Measurements from ENCODE around the gene RPS21.

Gene RPS21

DNA sequence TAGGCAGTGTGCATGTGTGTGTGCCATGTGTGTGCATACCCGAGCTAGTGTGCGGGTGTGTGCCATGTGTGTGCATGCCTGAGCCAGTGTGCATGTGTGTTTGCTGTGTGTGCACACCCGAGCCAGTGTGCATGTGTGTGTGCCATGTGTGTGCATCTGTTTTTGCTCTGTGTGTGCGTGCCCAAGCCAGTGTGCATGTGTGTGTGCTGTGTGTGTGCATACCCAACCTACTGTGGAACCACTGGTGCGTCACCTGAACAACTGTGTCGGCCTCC, 34.8 kb downstream of the RPS21 start:
- Histone ChIP-seq H3K36me3 (ENCODE audit: control insufficient read depth, low read length) (no peaks in the 10 kb centered on the region), H3K4me3 (ENCODE audit: low read length) (no peak overlapping the region), H3K4me2 (ENCODE audit: low read length) (no peak overlapping the region), H3K27ac (ENCODE audit: low read depth, low read length) (no peak overlapping the region), H3K9me3 (ENCODE audit: control insufficient read depth, insufficient read depth, low read length) (no peaks in the 10 kb centered on the region; the same call in 1 of the 2 replicates), H3K27me3 (ENCODE audit: control insufficient read depth, low read length) (no peaks in the 10 kb centered on the region), H3F3A (ENCODE audit: control insufficient read depth, insufficient read depth) (no peaks in the 10 kb centered on the region), H3K4me1 (ENCODE audit: control insufficient read depth, low read length) (no peaks in the 10 kb centered on the region), H3K79me2 (ENCODE audit: control insufficient read depth, low read length) (no peaks in the 10 kb centered on the region), H4K20me1 (ENCODE audit: control insufficient read depth, insufficient read depth, low read depth, low read length) (no peaks in the 10 kb centered on the region), H3K9me2 (replicated peaks; ENCODE audit: control insufficient read depth, low read length) (no peaks in the 10 kb centered on the region)
- TF ChIP-seq EZH2phosphoT487 (IDR thresholded peaks at IDR 0.05; ENCODE audit: borderline replicate concordance, low read length) (no peak), CTCF (IDR thresholded peaks at IDR 0.05; ENCODE audit: low read depth, low read length, poor library complexity, severe bottlenecking) (no peak)

GRCh38 chr20:62422636-62423325, 35.9 kb downstream of the RPS21 start:
- Histone ChIP-seq H3K4me1 (ENCODE audit: control insufficient read depth, low read length) (no peaks in the 10 kb centered on the region), H3K79me2 (ENCODE audit: control insufficient read depth, low read length) (no peaks in the 10 kb centered on the region), H3K27me3 (ENCODE audit: control insufficient read depth, low read length) (no peaks in the 10 kb centered on the region), H3F3A (ENCODE audit: control insufficient read depth, insufficient read depth) (no peaks in the 10 kb centered on the region), H3K9me3 (ENCODE audit: control insufficient read depth, insufficient read depth, low read length) (no peaks in the 10 kb centered on the region; the same call in 1 of the 2 replicates), H3K27ac (ENCODE audit: low read depth, low read length) (no peak overlapping the region), H3K36me3 (ENCODE audit: control insufficient read depth, low read length) (no peaks in the 10 kb centered on the region), H3K9me2 (replicated peaks; ENCODE audit: control insufficient read depth, low read length) (no peaks in the 10 kb centered on the region), H4K20me1 (ENCODE audit: control insufficient read depth, insufficient read depth, low read depth, low read length) (no peaks in the 10 kb centered on the region), H3K4me2 (ENCODE audit: low read length) (no peak overlapping the region), H3K4me3 (ENCODE audit: low read length) (no peak overlapping the region)
- no peak for TF ChIP-seq EZH2phosphoT487 (IDR thresholded peaks at IDR 0.05; ENCODE audit: borderline replicate concordance, low read length)
- no peak for TF ChIP-seq CTCF (IDR thresholded peaks at IDR 0.05; ENCODE audit: low read depth, low read length, poor library complexity, severe bottlenecking)

DNA sequence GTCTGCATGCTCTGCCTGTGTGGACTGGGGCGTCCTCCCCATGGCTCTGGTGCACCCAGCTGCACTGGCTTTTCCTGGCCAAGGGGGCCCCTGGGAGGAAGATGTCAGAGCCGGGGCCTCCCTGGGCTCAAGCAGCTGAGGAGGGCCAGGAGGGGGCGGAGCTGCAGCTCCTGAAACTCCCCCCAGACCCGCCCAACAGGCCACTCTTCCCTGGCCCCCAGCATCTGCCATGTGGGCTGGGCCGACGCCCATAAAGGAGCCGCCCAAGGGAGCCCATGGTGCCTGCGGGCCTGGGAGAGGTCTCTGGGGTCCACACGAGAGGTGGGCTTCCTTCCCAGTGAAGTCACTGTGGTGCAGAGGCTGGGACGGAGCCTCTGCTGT, 36.4 kb downstream of the RPS21 start:
- Histone ChIP-seq H3F3A (ENCODE audit: control insufficient read depth, insufficient read depth) (no peaks in the 10 kb centered on the region), H3K9me3 (ENCODE audit: control insufficient read depth, insufficient read depth, low read length) (no peaks in the 10 kb centered on the region; the same call in 1 of the 2 replicates), H3K9me2 (replicated peaks; ENCODE audit: control insufficient read depth, low read length) (no peaks in the 10 kb centered on the region), H3K27me3 (ENCODE audit: control insufficient read depth, low read length) (no peaks in the 10 kb centered on the region), H3K79me2 (ENCODE audit: control insufficient read depth, low read length) (no peaks in the 10 kb centered on the region), H3K36me3 (ENCODE audit: control insufficient read depth, low read length) (no peaks in the 10 kb centered on the region), H3K4me3 (ENCODE audit: low read length) (no peak overlapping the region), H3K4me1 (ENCODE audit: control insufficient read depth, low read length) (no peaks in the 10 kb centered on the region), H4K20me1 (ENCODE audit: control insufficient read depth, insufficient read depth, low read depth, low read length) (no peaks in the 10 kb centered on the region), H3K4me2 (ENCODE audit: low read length) (no peak overlapping the region), H3K27ac (ENCODE audit: low read depth, low read length) (no peak overlapping the region)
- no peak for TF ChIP-seq EZH2phosphoT487 (IDR thresholded peaks at IDR 0.05; ENCODE audit: borderline replicate concordance, low read length)
- TF ChIP-seq CTCF (IDR thresholded peaks at IDR 0.05; ENCODE audit: low read depth, low read length, poor library complexity, severe bottlenecking) = no peak
